OCI-LY7 (cell line): ENCODE results near the gene MRPL36. TPM values are rescaled to one million over a fixed set of nuclear protein-coding genes. Genes with fewer than 3 reads are reported as not detected.

Experiments
- BruUV-seq: library from RNA; stranded (reverse); fragments of 400-500 nt; replicated peaks from 2 replicates; lab custom pipeline; 2021; lab: Mats Ljungman, UMichigan
- CTCF ChIA-PET: fragments of 300-600 bp; sonication (Branson Sonifier 250); formaldehyde crosslinking; loops from one replicate; lab custom pipeline; 2022; ENCODE audit warnings: antibody characterized with exemption; ENCODE audit not compliant: unreplicated experiment; lab: Charles Lee
- POLR2A ChIA-PET: fragments of 300-600 bp; sonication (Branson Sonifier 250); formaldehyde crosslinking; loops from one replicate; lab custom pipeline; 2022; ENCODE audit warnings: antibody characterized with exemption; lab: Charles Lee
- DNase-seq: peaks from one replicate; pipeline ENCODE4 v3.0.0-alpha.2; 2015; ENCODE audit warnings: low spot score
- H2AFZ ChIP-seq: fragments of 200-600 bp; sonication (generic), shearing (Covaris generic); 2 replicates; pipeline ENCODE4 v1.6.1; 2014; ENCODE audit warnings: mild to moderate bottlenecking, antibody characterized with exemption, low read length, moderate library complexity
- H3K27ac ChIP-seq: fragments of 200-600 bp; sonication (generic); 2 replicates; pipeline ENCODE4 v1.5.1; 2014; ENCODE audit warnings: mixed run types, low read depth, mild to moderate bottlenecking, moderate library complexity, low read length, inconsistent platforms; ENCODE audit not compliant: poor library complexity, severe bottlenecking
- H3K36me3 ChIP-seq: fragments of 200-600 bp; sonication (generic); 2 replicates; pipeline ENCODE4 v1.6.1; 2014; ENCODE audit warnings: mild to moderate bottlenecking, antibody characterized with exemption, low read length, moderate library complexity, mixed read lengths; ENCODE audit not compliant: insufficient read depth
- H3K4me1 ChIP-seq: fragments of 200-600 bp; sonication (generic); 2 replicates; pipeline ENCODE4 v1.5.1; 2014; ENCODE audit warnings: mild to moderate bottlenecking, low read length; ENCODE audit not compliant: insufficient read depth, poor library complexity, severe bottlenecking
- H3K4me2 ChIP-seq: fragments of 200-600 bp; sonication (generic); 2 replicates; pipeline ENCODE4 v1.6.1; 2014; ENCODE audit warnings: mild to moderate bottlenecking, low read length
- H3K4me3 ChIP-seq: fragments of 200-600 bp; sonication (generic); 2 replicates; pipeline ENCODE4 v1.5.1; 2014; ENCODE audit warnings: mild to moderate bottlenecking, low read depth, low read length; ENCODE audit not compliant: poor library complexity, severe bottlenecking
- H3K79me2 ChIP-seq: fragments of 200-600 bp; sonication (generic); 2 replicates; pipeline ENCODE4 v1.6.1; 2016; ENCODE audit warnings: low read depth, mild to moderate bottlenecking, low read length, moderate library complexity, mixed read lengths; ENCODE audit not compliant: insufficient read depth
- H3K9me2 ChIP-seq: fragments of 200-600 bp; sonication (generic); 2 replicates; pipeline ENCODE4 v1.6.1; 2016; ENCODE audit warnings: mild to moderate bottlenecking, low read length, mixed read lengths; ENCODE audit not compliant: insufficient read depth
- H3K9me3 ChIP-seq: fragments of 200-600 bp; sonication (generic); 2 replicates; pipeline ENCODE4 v1.6.1; 2014; ENCODE audit warnings: mild to moderate bottlenecking, mixed run types, low read length, mixed read lengths
- H4K20me1 ChIP-seq: fragments of 200-600 bp; sonication (generic); 2 replicates; pipeline ENCODE4 v1.6.1; 2014; ENCODE audit warnings: mild to moderate bottlenecking, antibody characterized with exemption, low read length, moderate library complexity, mixed read lengths; ENCODE audit not compliant: insufficient read depth
- EZH2phosphoT487 ChIP-seq: fragments of 200-600 bp; sonication (generic); IDR thresholded peaks from 2 replicates; pipeline ENCODE4 v1.6.1; 2018; ENCODE audit warnings: low read depth, borderline replicate concordance, mild to moderate bottlenecking, mixed run types, antibody characterized with exemption, low read length, moderate library complexity, mixed read lengths
- intact Hi-C: fragments of 100-400 bp; cut with micrococcal nuclease; formaldehyde crosslinking; loops from one replicate; pipeline ENCODE4 v1.10.0; 2022; ENCODE audit not compliant: unreplicated experiment
- total RNA-seq, 2 experiments: library from RNA; depleted of rRNA in 1 of 2; stranded (reverse); fragments of >200 nt in 1 of 2; shearing (Covaris generic) in 1 of 2; gene quantifications; 2 replicates each; pipeline ENCODE4 v1.2.3, GENCODE V29; 2014 to 2022
- TF ChIP-seq, protein P1 (sequence below): fragments of 200-600 bp; sonication (generic); conservative IDR thresholded peaks from 2 replicates; pipeline ENCODE4 v1.5.1; 2014; ENCODE audit warnings: mild to moderate bottlenecking, antibody characterized with exemption, low read length, moderate library complexity, mixed read lengths

MRPL36 gene
- total RNA-seq, 2 experiments from 2014 or later: 91.7 to 93.8 TPM

DNA sequence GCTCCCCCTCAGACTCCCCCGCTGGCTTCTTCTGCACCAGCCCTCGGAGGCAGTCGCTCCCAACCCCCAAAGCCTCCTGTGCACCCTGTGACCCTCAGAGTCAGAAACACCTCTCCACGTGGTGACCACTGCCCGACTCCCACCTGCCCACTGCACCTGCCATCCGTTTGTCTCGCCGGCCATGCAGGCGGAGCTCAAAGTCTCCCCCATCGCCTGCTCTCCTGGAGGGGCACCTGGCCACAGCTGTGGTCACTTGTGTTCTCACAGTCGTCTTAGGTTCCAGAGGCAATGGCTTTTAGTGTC, 38.2 kb downstream of the MRPL36 start:
- no peaks in the 10 kb centered on the region for H3K36me3 ChIP-seq
- intact Hi-C loops: loop anchor here (10.0 kb wide), 2 partner anchors 113 to 393 kb away; no protein-coding TSS in a partner anchor
- no peak overlapping the region for H3K27ac ChIP-seq
- H4K20me1 ChIP-seq: no peaks in the 10 kb centered on the region
- POLR2A ChIA-PET: no interaction called here
- DNase-seq: no peak
- no peak overlapping the region for H3K4me2 ChIP-seq
- TF ChIP-seq, protein P1, sequence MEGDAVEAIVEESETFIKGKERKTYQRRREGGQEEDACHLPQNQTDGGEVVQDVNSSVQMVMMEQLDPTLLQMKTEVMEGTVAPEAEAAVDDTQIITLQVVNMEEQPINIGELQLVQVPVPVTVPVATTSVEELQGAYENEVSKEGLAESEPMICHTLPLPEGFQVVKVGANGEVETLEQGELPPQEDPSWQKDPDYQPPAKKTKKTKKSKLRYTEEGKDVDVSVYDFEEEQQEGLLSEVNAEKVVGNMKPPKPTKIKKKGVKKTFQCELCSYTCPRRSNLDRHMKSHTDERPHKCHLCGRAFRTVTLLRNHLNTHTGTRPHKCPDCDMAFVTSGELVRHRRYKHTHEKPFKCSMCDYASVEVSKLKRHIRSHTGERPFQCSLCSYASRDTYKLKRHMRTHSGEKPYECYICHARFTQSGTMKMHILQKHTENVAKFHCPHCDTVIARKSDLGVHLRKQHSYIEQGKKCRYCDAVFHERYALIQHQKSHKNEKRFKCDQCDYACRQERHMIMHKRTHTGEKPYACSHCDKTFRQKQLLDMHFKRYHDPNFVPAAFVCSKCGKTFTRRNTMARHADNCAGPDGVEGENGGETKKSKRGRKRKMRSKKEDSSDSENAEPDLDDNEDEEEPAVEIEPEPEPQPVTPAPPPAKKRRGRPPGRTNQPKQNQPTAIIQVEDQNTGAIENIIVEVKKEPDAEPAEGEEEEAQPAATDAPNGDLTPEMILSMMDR: no peak
- TF ChIP-seq EZH2phosphoT487: no peak
- H3K9me2 ChIP-seq: no peaks in the 10 kb centered on the region
- no peak overlapping the region for H2AFZ ChIP-seq
- CTCF ChIA-PET: interaction anchor here (0.5 kb wide), 1 partner anchor 220 kb away, joined by 3 read pairs; no protein-coding TSS in a partner anchor
- H3K4me1 ChIP-seq: peaks cover 21% of the 10 kb centered on the region
- no peak overlapping the region for H3K4me3 ChIP-seq
- no peaks in the 10 kb centered on the region for H3K79me2 ChIP-seq
- H3K9me3 ChIP-seq: no peaks in the 10 kb centered on the region
- BruUV-seq: no TSS peak

DNA sequence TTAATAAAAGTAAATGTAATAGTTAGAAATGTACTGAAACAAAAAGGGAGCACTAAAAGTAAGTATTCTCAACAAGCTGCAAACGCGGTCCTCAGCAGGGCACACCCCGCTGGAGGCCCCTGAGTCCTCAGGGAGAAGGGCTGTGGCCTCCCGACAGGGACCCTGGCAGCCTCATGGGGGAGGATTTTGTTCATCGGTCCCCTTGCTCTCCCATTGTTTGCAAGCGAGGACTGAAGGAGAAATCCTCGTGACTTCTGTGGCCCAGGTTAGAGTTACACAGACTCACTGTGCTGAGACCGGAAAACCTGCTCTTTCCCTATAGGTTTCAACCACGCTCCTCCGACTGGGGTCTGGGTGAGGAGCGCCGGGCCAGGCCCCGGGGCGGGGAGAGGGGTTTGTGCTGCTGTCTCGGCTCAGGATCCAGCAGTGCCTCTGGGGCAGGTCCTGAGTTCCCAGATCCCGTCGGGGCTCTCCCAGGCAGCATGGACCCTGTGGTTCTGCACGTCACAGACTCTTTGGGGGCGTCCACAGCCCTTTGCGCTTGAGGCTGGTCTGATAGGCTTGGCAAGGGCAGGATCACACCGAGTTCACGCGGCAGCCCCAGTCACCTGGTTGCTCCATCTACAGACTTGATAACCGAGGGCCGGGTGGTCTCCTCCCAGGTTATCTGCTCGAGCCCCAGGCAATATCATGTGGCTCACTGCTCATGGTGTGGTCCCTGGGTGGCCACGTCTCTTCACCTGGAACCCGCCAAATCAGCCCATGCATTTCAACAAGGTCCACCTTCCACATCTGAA, 38.8 kb downstream of the MRPL36 start:
- Histone ChIP-seq H4K20me1 (no peaks in the 10 kb centered on the region), H2AFZ (no peak overlapping the region), H3K36me3 (no peaks in the 10 kb centered on the region), H3K4me3 (no peak overlapping the region), H3K79me2 (no peaks in the 10 kb centered on the region), H3K9me2 (no peaks in the 10 kb centered on the region), H3K4me1 (peaks cover 21% of the 10 kb centered on the region), H3K4me2 (no peak overlapping the region), H3K9me3 (no peaks in the 10 kb centered on the region), H3K27ac (no peak overlapping the region)
- ChIA-PET CTCF (interaction anchor here (0.5 kb wide), 1 partner anchor 220 kb away, joined by 3 read pairs; no protein-coding TSS in a partner anchor), POLR2A (no interaction called here)
- intact Hi-C loops: loop anchor here (10.0 kb wide), 2 partner anchors 114 to 394 kb away; no protein-coding TSS in a partner anchor
- DNase-seq: no peak
- no TSS peak for BruUV-seq
- TF ChIP-seq EZH2phosphoT487: no peak
- TF ChIP-seq, protein P1: no peak

DNA sequence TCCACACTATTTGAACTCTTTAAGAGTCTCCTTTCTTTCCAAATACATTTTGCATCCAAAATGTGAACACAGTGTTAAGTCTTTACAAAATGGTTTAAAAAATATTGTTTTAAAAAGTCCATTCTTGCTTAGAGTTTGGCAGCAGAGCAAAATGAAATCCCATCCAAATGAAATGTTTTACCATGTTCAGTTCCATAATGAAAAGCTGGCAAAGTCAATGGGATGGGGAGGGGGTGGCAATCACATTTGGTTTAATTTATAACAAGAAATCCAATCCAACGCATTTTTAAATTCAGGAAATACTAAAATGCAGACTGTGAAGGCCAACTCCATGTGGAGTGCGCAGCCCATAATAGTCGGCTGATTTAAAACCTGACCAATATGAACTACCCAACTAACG, 39.4 kb downstream of the MRPL36 start:
- ChIA-PET POLR2A (no interaction called here), CTCF (no interaction called here)
- no TSS peak for BruUV-seq
- no peak for DNase-seq
- Histone ChIP-seq H3K9me3 (no peaks in the 10 kb centered on the region), H3K79me2 (no peaks in the 10 kb centered on the region), H3K4me3 (no peak overlapping the region), H2AFZ (no peak overlapping the region), H3K9me2 (no peaks in the 10 kb centered on the region), H3K4me2 (no peak overlapping the region), H3K4me1 (peaks cover 16% of the 10 kb centered on the region), H3K27ac (no peak overlapping the region), H4K20me1 (no peaks in the 10 kb centered on the region), H3K36me3 (no peaks in the 10 kb centered on the region)
- intact Hi-C loops: loop anchor here (10.0 kb wide), 2 partner anchors 115 to 395 kb away; no protein-coding TSS in a partner anchor
- TF ChIP-seq, protein P1: no peak
- no peak for TF ChIP-seq EZH2phosphoT487
